ENCODE results near the gene MYOZ2.

MYOZ2 gene

DNA sequence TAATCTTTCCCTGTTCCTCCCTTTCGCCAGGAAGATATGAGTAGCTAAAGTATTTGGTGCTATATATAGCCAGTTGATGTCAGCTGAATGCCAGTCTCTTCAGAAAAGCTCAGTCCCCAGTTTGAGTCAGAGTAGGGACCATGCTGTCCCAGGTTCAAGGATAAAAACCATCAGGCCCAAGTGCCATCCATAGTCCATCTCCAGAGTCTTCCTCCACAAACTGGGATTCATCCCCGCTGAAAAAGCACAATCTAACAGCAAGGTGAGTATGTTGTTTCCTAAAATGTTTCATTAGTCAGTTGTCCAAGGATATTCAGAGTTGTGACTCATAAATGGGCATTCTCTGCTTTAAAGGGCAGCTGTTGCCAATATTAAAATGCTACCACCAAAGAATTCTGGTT lies at the start of gene MYOZ2:
Gene MYOZ2 (plus strand): TSS at position 112 of the 401 bp plus-strand sequence. CDS start 694 bp downstream, outside the sequence.
- no peak for DNase-seq

DNA sequence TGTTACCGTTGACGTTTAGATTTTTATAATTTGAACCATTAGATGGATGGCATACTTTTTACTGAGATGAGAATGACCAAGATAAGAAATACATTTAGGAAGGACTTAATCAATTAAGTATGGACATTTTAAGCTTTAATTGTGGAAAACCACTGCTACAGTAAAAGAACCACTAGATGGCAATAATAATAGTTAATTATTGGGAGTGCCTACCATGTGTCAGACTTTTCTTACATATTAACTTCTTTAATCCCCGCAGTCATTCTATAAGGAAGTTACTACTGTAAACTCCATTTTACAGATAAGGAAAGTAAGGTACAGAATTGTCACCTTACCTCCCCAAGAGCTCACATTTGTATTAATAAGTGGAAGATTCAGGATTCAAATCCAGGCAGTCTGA lies 48.5 kb upstream of the MYOZ2 start:
- DNase-seq: no peak

DNA sequence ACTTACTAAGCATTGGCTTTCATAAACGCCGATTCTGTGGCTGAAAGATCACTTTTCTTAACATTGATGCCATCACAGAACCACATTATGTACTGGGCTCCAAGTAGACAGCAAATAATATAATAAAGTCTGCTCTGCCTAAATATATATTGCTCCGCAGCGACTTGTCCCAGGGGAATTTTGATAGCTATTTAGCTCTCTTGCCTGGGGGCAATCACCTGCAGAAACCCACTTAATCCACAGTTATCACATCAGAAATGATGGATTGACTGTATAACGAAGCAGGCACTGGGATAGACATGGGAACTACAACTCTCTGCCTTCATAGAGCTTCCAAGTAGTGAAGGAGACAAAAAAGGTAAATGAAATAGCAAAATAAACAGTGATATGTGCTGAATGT lies 48.0 kb upstream of the MYOZ2 start:
- DNase-seq: no peak

DNA sequence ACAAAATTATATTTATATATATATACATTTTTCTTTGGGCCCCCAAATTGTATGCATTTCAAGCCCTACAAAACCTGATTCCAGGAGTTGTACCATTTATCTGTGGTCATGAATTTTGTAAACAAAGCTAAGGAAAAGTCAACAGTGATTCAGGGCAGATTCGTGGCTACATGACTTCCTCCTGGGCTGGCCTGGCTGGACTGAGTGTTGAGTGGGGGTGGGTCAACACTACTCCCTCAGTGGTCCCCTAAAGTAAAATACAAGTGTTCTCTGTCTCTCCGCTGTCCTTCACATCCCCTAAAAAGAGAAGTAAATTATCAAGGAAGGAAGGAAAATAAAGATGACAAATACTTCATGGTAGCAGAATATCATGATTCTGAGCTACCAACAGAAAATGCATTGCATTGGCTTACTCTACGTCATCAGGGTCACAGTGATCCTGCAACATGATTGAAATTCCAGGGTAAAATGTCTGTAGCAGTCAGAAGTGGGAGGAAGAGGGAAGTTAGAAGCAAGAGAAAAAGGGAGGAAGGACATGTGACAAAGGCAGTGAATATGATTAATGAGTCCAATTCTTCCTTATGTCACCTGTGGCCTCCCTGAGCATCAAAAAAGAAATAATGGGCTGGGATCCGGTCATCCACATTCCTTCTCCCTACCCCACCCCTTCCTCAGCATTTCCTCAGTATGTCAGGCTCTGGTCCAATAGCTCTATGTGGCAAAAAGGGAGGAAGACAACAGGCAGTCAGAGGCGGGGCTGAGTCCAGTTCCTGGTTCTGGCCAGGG lies 42.4 kb upstream of the MYOZ2 start:
- DNase-seq: no peak

DNA sequence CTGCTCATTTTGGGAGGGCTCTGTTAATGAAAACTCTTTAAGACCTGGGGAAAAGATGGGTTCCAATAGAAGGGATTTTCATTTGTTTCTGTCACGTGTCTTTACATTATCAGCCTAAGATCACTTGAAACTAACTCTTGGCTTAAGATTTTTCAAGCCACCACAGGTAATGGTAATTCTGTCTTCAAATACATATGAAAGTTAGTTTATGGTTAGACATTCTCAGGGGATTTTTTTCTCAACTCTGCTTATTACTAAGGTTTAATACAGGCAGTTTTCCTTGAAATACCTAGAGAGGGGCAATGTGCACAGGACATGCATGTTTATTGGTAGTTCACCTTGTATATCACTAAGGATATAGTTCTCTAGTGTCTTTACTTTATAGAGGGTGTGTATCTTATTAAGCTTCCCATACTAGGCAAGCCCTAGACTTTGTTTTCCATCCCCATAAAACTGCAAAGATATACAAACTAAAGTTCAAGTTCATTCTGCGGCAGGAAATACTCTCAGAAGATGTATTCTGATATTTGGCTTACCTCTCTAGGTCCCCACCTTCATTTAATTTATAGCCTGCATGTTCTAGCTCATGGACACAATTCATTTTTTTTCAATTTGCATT lies 38.2 kb upstream of the MYOZ2 start:
- no peak for DNase-seq

DNA sequence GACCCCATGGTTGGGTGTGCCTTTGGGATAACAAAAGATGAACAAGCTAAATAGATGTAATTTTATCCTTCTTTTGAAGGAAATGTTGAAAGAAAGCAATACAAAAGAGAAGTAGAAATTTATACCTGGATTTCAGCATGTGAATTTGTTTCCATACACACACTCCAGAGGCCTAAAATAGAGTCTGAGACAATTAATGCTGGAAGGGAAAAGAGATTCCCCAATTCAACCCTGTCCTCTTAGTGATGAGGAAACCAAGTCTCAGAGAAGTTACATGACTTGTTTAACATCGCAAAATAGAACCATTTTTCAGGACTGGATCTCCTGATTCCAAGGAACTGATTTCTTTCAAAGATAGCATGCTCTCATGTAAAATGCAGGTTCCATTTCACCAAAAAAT lies 37.3 kb upstream of the MYOZ2 start:
- DNase-seq: no peak

DNA sequence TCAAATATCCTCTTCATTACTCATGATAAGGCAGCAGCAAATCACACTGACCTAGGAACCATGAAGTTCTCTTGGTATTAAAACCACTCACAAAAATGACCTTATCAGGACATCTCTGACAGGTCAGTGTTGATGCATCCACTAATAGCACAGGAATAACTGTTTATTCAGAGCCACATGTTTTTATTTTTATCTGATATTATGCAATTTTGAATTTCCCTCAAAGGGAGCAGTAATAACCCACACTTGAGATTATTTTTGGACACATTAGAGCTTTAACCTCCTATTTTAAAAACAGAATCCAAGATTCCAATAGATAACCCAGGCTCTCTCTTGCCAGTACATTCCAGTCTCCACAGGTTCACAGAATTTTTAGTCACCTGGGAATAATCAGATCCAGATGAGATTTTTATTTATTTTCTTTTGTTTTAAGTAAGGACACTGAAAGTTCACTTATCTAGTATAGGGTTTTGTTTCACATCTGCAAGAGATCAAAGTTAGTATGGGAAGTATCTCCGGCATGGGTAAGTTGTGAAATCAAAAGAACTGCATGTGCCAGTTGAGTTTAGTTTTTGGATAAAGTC lies 36.3 kb upstream of the MYOZ2 start:
- no peak for DNase-seq

DNA sequence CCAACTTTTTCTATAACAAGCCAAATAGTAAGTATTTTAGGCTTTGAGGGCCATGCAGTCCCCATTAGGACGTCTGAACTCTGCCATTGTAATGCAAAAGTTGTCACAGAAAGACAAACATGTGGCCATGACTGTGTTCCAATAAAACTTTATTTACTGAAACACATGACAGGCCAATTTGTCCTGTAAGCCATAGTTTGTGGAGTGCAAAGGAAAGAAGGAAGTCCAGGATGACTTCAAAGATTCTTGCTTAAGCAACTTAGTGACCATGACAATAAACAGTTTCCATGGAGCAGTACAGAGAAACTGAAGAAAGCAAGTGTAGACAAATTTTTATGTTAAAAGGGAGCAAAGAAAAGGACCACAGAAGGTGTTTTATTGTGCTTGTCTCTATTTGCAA lies 35.0 kb upstream of the MYOZ2 start:
- DNase-seq: no peak

DNA sequence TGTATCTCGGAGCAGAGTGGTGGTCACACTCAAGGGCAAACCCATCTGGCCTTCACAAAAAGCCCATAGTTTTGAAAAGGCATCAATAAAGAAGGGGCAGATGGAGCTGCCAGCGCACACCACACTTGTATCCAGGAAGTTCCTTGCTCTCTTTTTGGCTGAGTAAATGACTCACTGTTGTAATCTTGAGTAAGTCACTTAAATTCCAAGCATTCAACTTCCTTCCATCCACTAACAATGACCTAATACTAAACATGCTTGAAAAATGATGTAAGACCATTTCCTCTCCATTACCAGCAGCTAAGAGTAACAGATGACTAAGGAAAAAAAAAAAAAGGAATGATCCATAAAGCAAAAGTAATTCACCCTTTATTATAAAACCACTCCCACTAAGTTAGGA lies 32.4 kb upstream of the MYOZ2 start:
- DNase-seq: no peak

DNA sequence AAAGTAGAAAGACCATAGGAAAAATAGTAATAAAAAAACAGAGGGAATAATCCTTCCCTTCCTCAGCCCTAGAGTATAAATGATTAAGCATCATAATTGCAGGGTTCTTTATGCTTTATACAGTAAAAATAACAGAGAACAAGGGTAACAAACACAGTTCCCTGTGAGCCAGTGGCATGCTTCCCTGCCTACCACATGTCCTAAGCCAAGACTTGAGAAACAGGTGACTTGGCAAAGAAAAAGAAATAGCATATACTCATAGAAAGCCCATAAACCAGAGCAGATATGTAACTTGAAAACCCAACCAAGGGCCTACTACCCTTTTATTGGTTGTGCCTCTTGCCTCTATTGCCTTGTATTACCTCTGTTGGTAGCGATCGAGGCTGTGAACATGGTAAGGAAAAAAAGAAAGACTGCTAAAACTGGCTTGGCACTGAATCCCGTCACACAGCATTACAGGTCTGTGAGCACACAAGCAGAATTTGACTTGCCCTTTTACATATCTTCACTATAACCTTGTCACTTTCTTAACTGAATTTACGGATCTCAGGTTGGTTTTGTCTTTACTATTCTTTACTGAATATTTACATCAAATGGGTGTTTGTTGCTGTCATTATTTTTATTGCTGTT lies 30.9 kb upstream of the MYOZ2 start:
- DNase-seq: no peak

DNA sequence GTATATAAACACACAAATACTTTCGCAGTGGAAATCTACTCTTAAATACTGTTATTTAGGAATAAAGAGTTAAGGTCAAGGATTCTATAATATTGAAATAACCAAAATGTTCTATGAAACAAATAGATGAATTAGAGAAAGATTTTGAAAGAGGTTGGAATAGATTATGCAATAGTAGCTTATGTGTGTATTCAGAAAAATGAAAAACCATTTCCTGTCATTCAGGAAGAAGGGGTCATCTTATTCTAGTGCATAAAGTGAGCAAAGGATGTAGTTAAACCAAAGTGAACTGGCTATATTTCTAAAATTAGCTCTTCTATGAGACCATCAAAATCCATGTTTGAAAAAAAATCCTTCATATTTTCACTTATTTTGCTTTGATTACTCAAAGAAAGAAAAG lies 30.0 kb upstream of the MYOZ2 start:
- no peak for DNase-seq

DNA sequence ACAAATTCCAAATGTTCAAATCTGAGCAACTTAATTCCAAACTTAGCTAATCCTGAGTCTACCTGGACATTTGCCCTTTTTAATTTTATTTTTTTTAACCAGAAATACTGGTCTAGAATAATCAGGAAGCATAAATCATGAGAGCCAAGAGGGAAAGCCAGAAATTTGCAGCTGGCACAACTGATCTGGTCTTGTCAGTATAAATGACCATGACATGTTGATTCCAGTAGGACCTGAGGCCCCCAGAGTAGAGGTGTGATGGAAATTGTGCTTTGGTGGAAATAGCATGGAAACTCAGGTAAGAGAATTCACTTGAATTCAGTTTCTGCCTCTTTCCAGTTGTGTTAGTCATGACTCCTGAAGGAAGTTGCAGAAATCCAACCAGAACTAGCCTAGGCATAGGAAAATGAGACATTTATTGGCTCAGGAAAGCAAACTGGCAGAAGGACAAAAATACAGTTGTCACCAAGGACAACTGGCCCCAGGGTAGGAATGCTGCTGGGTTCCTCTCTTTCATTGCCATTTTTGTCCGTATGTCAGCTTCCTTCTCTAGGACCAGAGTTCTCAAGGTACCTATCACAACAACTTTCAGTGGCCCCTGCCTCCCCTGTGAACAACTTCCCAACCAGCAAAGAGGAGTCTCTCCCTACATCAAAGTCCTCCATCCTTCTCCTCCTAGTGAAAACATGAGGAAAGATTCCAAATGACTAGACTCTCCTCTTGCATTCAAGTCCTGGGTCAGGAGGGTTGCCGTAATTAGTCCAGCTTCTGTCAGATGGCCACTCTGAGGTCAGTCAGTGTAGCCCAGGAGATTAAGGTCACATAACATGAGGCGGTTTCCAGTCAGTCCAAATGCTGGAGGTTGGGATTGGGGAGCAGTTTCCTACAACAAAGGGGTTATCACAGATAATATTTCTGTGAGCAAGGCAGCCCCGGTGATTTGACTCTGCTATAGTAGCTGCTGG lies 29.3 kb upstream of the MYOZ2 start:
- no peak for DNase-seq

DNA sequence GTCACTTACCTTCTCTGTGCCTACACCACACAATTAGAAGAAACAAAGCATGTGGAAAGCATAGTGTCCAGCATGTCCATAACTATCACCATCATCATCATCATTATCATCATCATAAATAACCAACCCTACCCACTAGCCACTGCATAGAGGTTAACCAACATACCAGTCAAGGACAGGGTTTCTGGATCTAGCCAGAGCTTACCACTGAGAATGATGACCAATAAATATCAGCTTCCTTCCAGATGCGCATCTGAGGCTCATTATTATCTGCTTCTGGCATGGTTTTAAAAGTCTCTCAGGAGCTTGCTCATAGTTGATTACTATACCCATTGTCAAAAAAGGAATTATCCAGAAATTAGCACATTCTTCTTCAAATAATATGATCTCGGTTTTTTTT lies 25.5 kb upstream of the MYOZ2 start:
- DNase-seq: no peak

DNA sequence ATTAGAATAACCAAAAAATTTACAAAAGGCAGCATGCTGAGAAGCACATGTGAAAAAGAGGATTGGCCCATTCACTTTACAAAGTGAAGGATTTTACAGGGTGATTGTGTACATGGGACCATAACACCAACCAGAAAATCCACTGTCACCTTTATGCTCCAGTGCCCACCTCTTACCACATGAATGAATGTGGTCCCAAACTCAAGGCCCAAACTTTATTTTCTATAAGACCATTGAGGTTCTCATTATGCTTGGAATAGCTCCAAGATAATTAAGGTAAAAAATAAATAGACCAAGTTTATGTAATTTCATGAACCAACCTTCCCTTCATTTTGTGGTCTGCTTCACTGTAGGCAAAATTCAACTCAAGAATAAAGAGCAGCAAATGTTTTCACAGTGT lies 24.3 kb upstream of the MYOZ2 start:
- no peak for DNase-seq

DNA sequence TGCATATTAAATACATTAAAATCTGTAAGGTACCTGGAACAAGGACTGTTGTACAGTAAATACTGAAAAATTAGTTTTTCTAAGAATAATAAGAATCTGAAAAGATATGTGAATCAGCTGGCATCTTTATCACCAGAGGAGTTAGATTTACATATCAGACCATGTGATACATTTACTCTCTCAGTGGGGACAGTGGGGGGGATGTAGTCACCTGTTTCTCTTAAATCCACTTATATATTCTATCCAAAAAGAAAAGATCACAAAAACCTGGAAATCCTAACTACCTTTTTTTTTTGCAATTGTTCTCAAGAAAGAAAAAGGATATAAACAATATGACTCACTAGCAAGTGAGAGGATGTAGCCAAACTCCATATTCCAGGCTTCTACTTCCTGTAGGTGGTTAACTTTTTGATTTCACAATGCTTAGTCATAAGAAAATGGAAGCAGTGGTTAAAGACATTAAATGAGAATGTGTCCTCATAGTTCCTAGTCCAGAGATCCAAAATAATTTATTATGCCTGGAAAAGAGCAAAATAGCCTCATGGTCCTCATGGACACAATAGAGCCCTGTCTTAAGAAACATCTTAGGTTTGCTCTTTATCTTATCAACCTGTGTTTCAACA lies 22.5 kb upstream of the MYOZ2 start:
- no peak for DNase-seq

DNA sequence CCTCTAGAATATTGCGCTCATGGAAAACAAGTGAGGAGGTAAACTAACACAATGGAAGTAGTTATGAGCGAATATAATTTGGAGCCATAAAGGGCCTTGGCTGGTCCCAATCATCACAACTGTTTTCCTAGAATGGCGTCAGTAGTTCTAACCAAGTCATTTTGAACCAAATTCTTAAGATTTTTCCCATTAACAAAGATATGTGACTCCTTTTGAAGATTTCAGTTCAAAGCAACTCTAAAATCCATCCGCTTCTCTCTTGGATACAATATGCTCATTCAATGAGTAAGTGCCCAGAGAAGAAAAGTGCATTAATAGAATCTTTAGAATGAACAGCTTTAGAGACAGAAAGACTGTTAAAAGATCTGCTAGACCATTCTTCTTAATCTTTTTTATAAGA lies 19.6 kb upstream of the MYOZ2 start:
- DNase-seq: no peak

DNA sequence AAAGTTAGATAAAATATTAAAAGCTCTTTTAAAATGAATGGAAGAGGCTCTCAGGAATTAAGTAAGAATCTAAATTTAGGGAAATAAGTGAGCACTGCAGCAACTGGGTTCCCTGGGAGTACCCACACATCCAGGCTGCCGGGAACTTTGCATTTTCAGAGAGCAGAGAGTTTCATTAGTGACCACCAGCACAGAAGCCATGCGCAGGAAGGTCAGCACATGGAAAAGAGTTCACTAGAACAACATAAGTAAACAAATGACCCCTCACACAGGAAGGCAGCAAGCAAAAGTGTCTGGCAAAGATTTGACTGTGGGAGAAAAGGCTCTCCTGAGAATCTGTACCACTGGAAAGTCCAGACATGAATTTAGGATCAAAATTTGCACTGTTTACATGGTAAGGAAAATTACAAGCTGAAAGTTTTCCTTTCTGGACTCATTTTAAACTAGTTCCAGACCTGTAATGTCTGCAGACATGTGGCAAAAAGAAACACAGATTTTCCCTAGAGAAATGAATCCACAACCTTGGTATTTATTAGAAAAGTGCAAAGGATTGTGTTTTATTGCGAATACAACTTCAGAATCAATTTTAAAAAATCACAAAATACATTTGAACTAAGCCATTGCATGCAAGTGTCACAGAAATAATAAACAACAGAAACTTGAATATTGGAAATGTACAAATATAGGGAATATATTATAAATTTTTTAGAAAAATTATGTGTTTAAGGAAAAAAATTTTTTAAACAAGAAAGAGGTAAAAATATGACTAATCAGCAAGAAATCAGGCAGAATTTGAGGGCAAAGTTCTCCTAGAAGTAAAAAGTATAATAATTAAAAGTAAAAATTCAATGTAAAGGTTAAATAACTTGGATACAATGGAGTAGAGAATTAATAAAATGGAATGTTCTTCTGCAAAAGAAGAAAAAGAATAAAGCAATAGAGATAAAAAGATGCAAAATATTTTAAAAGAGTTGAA lies 18.4 kb upstream of the MYOZ2 start:
- DNase-seq: no peak

DNA sequence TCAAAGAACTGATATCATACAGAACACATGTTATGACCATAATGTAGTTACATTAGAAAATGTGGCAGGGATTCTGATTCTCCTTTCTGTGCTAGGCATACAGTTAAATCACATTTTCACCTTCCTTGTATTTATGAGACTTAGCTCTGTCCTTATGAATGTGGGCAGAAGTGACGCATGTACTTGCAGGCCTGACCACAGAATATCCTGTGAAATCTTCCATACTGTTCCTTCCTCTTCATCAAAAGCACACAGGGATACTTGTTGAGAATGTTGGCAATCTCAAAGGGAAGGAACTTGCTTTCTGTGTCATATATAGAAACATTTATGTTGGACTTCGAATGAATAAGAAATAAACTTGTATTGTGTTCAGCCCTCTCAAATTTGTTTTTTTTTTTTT lies 17.2 kb upstream of the MYOZ2 start:
- no peak for DNase-seq

DNA sequence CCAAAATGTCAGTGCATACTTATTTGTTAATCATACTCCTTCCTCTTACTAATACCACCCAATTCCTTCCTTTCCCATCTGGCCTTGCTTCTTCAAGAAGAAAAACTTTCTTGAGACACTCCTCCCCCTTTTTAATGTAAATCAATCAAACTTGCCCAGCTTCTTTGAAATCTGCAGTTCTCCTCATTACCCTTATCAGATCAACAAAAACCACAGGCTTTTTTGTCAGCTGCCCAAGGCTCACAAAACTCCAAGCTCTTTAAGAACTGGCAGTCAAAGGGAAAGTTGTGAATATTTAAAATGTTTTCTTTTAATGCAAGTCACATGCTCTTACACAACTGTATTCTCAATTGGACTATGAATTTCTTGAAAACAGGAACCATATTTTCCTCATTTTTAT lies 11.3 kb upstream of the MYOZ2 start:
- DNase-seq: no peak

DNA sequence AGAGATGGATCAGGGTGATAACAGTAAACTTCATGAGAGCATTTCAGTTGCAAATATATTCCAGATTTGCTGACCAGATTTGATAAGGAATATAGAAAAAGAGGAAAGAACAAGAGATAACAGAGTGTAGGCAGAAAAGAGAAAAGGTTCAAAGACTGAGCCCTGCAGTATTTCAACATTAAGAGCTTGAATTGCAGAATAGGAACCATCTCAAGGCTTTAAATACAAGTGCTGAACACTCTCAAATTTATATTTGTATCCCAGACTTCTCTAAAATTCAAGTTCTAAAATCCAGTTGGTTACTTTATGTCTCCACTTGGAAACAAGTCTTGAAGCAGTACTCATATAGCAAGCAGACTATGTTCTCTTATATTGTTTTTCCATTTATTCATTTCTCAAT lies 9.7 kb upstream of the MYOZ2 start:
- DNase-seq: no peak

DNA sequence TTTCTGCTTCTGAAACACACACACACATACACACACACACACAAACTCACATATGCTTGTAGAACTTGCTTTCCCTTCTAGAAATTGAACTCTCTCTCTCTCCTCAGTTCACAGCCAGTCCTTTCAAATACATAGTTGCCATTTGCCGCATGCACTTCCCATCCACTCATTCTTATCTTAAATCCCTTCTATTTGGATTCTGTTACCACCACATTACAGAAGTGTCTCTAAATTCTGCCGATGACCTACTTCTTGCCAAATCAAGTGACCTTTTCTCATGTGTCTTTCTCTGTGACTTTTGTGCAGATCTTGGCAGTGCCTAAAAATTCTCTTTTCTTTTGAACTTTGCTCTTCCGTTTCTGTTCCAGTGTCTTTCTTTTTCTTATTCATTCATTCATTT lies 7.5 kb upstream of the MYOZ2 start:
- DNase-seq: no peak

Measured in activated CD4-positive, alpha-beta T cell treated with anti-CD3 and anti-CD28 coated beads for 48 hours (primary cell).